GM12878 (cell line): ENCODE measurements around the gene RAD51B. TPM values are rescaled to one million over a fixed set of nuclear protein-coding genes. Genes with fewer than 3 reads are reported as not detected.
A peak's percentile ranks its signal among the peaks of the same experiment; 100 is the strongest.

Experiments
- BHLHE40 ChIP-seq, 2 experiments: fragments of 450-650 bp in 1 of 2; IDR thresholded peaks; 2 replicates each; pipeline ENCODE4 v1.6.1; 2011 to 2017; ENCODE audit warnings: low read depth in 2 of 2, borderline replicate concordance in 1 of 2, improper control_type of control experiment in 1 of 2, low read length in 1 of 2, mild to moderate bottlenecking in 1 of 2
- EED ChIP-seq: sonication (generic); IDR thresholded peaks from 2 replicates; pipeline ENCODE4 v1.6.1; 2016; ENCODE audit warnings: antibody characterized with exemption, low read depth
- EP300 ChIP-seq, 2 experiments: fragments of 150-350 bp in 1 of 2; IDR thresholded peaks; 2 replicates each; pipeline ENCODE4 v1.6.1; 2011 to 2012; ENCODE audit warnings: low read depth in 2 of 2, low read length in 2 of 2, borderline replicate concordance in 1 of 2, improper control_type of control experiment in 1 of 2, inconsistent platforms in 1 of 2; ENCODE audit not compliant: control insufficient read depth in 1 of 2
- ETV6 ChIP-seq, 2 experiments: fragments of 450-650 bp in 1 of 2; IDR thresholded peaks in 1 of 2; conservative IDR thresholded peaks in 1 of 2; 2 replicates each; pipeline ENCODE4 v1.6.1; 2014; ENCODE audit warnings: antibody characterized with exemption in 1 of 2, borderline replicate concordance in 1 of 2, low read depth in 1 of 2, mild to moderate bottlenecking in 1 of 2, moderate library complexity in 1 of 2
- HDAC2 ChIP-seq: fragments of 200-600 bp; sonication (generic); IDR thresholded peaks from 2 replicates; pipeline ENCODE4 v1.6.1; 2017
- MEF2A ChIP-seq: IDR thresholded peaks from 2 replicates; pipeline ENCODE4 v1.6.1; 2011; ENCODE audit warnings: low read depth, mild to moderate bottlenecking, low read length, moderate library complexity; ENCODE audit not compliant: insufficient read depth
- MTA3 ChIP-seq: IDR thresholded peaks from 2 replicates; pipeline ENCODE4 v1.6.1; 2012; ENCODE audit warnings: low read length, inconsistent platforms, borderline replicate concordance
- MXI1 ChIP-seq: fragments of 150-350 bp; IDR thresholded peaks from 2 replicates; pipeline ENCODE4 v1.6.1; 2011; ENCODE audit warnings: low read depth, mild to moderate bottlenecking, inconsistent platforms, low read length, improper control_type of control experiment
- POU2F2 ChIP-seq: IDR thresholded peaks from 3 replicates; pipeline ENCODE4 v1.6.1; 2011; ENCODE audit warnings: low read depth, mild to moderate bottlenecking, low read length, borderline replicate concordance
- RCOR1 ChIP-seq: conservative IDR thresholded peaks from 2 replicates; pipeline ENCODE4 v1.6.1; 2012; ENCODE audit warnings: low read depth, low read length, improper control_type of control experiment
- SIX5 ChIP-seq: IDR thresholded peaks from 2 replicates; pipeline ENCODE4 v1.6.1; 2011; ENCODE audit warnings: mild to moderate bottlenecking, low read depth, low read length, moderate library complexity; ENCODE audit not compliant: severe bottlenecking
- SMAD5 ChIP-seq: IDR thresholded peaks from 2 replicates; pipeline ENCODE4 v1.6.1; 2016; ENCODE audit warnings: antibody characterized with exemption, low read depth
- ZNF207 ChIP-seq: fragments of 450-650 bp; IDR thresholded peaks from 2 replicates; pipeline ENCODE4 v1.6.1; 2014; ENCODE audit warnings: antibody characterized with exemption, mild to moderate bottlenecking, borderline replicate concordance
- polyA plus RNA-seq, 11 experiments: library from polyadenylated mRNA; depleted of rRNA in 4 of 11; unstranded in 6 of 11; stranded (reverse) in 5 of 11; fragments of >200 nt; fragmentation: Nextera tagmentation in 4 of 11; fragmentation: Illumina TruSeq in 1 of 11; extraction: Ambion mirVana in 4 of 11; extraction: Trizol in 1 of 11; gene quantifications; 1 replicate in 1 of 11; 2 replicates in 10 of 11; pipeline versions ENCODE4 v1.2.1 to v1.2.3, GENCODE V29; 2011 to 2016; ENCODE audit warnings: inconsistent platforms in 2 of 11, missing spikeins in 2 of 11, low read depth in 1 of 11
- total RNA-seq, 4 experiments: library from RNA; depleted of rRNA in 3 of 4; stranded (reverse); fragments of >200 nt in 3 of 4; fragmentation: Illumina TruSeq in 1 of 4; extraction: Trizol in 1 of 4; gene quantifications; 2 replicates each; pipeline versions ENCODE4 v1.2.1 to v1.2.3, GENCODE V29; 2013 to 2021
- TF ChIP-seq, protein P1 (sequence below): fragments of 450-650 bp; IDR thresholded peaks from 2 replicates; pipeline ENCODE4 v1.6.1; 2017; ENCODE audit warnings: mild to moderate bottlenecking, moderate library complexity
- TF ChIP-seq, protein P2 (sequence below): fragments of 450-650 bp; IDR thresholded peaks from 2 replicates; pipeline ENCODE4 v1.6.1; 2016; ENCODE audit warnings: mild to moderate bottlenecking
- TF ChIP-seq, protein P3 (sequence below): IDR thresholded peaks from 2 replicates; pipeline ENCODE4 v1.6.1; 2012; ENCODE audit warnings: low read length, inconsistent platforms
- TF ChIP-seq, protein P4 (sequence below): IDR thresholded peaks from 2 replicates; pipeline ENCODE4 v1.6.1; 2011; ENCODE audit warnings: mild to moderate bottlenecking, low read depth, low read length, moderate library complexity; ENCODE audit not compliant: insufficient replicate concordance

Gene RAD51B
- total and polyA plus RNA-seq, 10 of the 15 experiments (the other 5 are each of a cell fraction or from before 2014, with no cell fraction given) = 9.8 to 26.8 (median 21.3) TPM

DNA sequence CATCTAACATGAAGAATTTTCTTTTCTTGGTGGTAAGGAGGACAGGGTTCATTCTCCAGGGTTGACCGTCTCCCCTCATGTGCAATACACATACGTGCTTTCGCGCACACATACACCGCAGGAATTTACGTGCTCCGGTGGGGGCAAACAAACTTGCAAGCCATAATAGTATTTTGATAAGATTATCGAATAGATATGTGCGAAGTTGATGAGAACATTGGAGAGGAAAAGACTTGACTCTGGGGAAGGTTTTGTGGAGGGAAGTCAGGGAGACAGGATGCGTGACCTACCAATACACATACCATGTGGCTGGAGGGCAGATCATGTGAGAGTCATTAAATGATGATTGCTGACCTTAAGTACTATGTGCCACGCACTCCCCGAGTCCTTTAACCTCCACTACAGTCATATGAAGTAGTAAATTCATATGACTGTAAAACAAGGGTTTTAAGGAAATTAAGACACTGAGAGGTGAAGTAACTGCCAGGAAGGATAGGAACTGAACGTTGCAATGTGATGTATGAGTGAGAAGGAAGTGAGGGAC, 921 bp downstream of the RAD51B start (continued):
- TF ChIP-seq HDAC2 = no peak
- no peak for TF ChIP-seq MEF2A
- TF ChIP-seq, protein P1, sequence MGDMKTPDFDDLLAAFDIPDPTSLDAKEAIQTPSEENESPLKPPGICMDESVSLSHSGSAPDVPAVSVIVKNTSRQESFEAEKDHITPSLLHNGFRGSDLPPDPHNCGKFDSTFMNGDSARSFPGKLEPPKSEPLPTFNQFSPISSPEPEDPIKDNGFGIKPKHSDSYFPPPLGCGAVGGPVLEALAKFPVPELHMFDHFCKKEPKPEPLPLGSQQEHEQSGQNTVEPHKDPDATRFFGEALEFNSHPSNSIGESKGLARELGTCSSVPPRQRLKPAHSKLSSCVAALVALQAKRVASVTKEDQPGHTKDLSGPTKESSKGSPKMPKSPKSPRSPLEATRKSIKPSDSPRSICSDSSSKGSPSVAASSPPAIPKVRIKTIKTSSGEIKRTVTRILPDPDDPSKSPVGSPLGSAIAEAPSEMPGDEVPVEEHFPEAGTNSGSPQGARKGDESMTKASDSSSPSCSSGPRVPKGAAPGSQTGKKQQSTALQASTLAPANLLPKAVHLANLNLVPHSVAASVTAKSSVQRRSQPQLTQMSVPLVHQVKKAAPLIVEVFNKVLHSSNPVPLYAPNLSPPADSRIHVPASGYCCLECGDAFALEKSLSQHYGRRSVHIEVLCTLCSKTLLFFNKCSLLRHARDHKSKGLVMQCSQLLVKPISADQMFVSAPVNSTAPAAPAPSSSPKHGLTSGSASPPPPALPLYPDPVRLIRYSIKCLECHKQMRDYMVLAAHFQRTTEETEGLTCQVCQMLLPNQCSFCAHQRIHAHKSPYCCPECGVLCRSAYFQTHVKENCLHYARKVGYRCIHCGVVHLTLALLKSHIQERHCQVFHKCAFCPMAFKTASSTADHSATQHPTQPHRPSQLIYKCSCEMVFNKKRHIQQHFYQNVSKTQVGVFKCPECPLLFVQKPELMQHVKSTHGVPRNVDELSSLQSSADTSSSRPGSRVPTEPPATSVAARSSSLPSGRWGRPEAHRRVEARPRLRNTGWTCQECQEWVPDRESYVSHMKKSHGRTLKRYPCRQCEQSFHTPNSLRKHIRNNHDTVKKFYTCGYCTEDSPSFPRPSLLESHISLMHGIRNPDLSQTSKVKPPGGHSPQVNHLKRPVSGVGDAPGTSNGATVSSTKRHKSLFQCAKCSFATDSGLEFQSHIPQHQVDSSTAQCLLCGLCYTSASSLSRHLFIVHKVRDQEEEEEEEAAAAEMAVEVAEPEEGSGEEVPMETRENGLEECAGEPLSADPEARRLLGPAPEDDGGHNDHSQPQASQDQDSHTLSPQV = no peak
- TF ChIP-seq EED = no peak
- TF ChIP-seq, protein P2, sequence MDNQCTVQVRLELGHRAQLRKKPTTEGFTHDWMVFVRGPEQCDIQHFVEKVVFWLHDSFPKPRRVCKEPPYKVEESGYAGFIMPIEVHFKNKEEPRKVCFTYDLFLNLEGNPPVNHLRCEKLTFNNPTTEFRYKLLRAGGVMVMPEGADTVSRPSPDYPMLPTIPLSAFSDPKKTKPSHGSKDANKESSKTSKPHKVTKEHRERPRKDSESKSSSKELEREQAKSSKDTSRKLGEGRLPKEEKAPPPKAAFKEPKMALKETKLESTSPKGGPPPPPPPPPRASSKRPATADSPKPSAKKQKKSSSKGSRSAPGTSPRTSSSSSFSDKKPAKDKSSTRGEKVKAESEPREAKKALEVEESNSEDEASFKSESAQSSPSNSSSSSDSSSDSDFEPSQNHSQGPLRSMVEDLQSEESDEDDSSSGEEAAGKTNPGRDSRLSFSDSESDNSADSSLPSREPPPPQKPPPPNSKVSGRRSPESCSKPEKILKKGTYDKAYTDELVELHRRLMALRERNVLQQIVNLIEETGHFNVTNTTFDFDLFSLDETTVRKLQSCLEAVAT = peak; percentile 87
- no peak for TF ChIP-seq SMAD5
- TF ChIP-seq ZNF207 = no peak
- TF ChIP-seq ETV6 (conservative IDR thresholded peaks at IDR 0.05 in 1 of 2, IDR thresholded peaks at IDR 0.05 in 1 of 2; ENCODE audit: borderline replicate concordance in 1 of 2, low read depth in 1 of 2) = no peak
- 0 out of 2 replicates have a peak, but pooled peaks have one; percentile 7 for TF ChIP-seq MTA3
- TF ChIP-seq BHLHE40 (IDR thresholded peaks at IDR 0.05; ENCODE audit: borderline replicate concordance in 1 of 2, low read depth in 2 of 2, low read length in 1 of 2) = peak; percentile 39 to 67; a peak in 2 of 4 replicates
- 0 out of 4 replicates have a peak, but pooled peaks of 1 of the 2 experiments have one; percentile 19 for TF ChIP-seq EP300 (IDR thresholded peaks at IDR 0.05; ENCODE audit: borderline replicate concordance in 1 of 2, control insufficient read depth in 1 of 2, low read depth in 2 of 2, low read length in 2 of 2)
- no peak for TF ChIP-seq RCOR1
- TF ChIP-seq, protein P3, sequence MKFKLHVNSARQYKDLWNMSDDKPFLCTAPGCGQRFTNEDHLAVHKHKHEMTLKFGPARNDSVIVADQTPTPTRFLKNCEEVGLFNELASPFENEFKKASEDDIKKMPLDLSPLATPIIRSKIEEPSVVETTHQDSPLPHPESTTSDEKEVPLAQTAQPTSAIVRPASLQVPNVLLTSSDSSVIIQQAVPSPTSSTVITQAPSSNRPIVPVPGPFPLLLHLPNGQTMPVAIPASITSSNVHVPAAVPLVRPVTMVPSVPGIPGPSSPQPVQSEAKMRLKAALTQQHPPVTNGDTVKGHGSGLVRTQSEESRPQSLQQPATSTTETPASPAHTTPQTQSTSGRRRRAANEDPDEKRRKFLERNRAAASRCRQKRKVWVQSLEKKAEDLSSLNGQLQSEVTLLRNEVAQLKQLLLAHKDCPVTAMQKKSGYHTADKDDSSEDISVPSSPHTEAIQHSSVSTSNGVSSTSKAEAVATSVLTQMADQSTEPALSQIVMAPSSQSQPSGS = no peak
- TF ChIP-seq MXI1 = peak; percentile 62; the same call in 1 of the 2 replicates
- TF ChIP-seq, protein P4, sequence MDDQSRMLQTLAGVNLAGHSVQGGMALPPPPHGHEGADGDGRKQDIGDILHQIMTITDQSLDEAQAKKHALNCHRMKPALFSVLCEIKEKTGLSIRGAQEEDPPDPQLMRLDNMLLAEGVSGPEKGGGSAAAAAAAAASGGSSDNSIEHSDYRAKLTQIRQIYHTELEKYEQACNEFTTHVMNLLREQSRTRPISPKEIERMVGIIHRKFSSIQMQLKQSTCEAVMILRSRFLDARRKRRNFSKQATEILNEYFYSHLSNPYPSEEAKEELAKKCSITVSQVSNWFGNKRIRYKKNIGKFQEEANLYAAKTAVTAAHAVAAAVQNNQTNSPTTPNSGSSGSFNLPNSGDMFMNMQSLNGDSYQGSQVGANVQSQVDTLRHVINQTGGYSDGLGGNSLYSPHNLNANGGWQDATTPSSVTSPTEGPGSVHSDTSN = no peak
- no peak for TF ChIP-seq SIX5
- TF ChIP-seq POU2F2 = no peak
